H1 (cell line): ENCODE results near the gene WDR75.

Source experiments
- CHD1 ChIP-seq: IDR thresholded peaks from 2 replicates; pipeline ENCODE4 v1.6.1; 2012; ENCODE audit warnings: low read depth, low read length, improper control_type of control experiment
- EGR1 ChIP-seq: IDR thresholded peaks from 2 replicates; pipeline ENCODE4 v1.6.1; 2011; ENCODE audit warnings: low read depth, low read length, borderline replicate concordance
- GABPA ChIP-seq: IDR thresholded peaks from 2 replicates; pipeline ENCODE4 v1.6.1; 2011; ENCODE audit warnings: mild to moderate bottlenecking, low read length, moderate library complexity, borderline replicate concordance; ENCODE audit not compliant: insufficient read depth
- MAFK ChIP-seq: IDR thresholded peaks from 2 replicates; pipeline ENCODE4 v1.6.1; 2012; ENCODE audit warnings: low read depth, mild to moderate bottlenecking, improper control_type of control experiment, low read length
- POLR2A ChIP-seq, 2 experiments: IDR thresholded peaks; 1 replicate in 1 of 2; 2 replicates in 1 of 2; pipeline ENCODE4 v1.6.1; 2011; ENCODE audit warnings: low read depth in 2 of 2, low read length in 2 of 2, mild to moderate bottlenecking in 2 of 2; ENCODE audit errors: control extremely low read depth in 1 of 2
- POLR2AphosphoS5 ChIP-seq: IDR thresholded peaks from 2 replicates; pipeline ENCODE4 v1.6.1; 2011; ENCODE audit warnings: low read depth, low read length
- RNF2 ChIP-seq: fragments of 200-900, 300-1000 bp; sonication (generic); IDR thresholded peaks from 2 replicates; pipeline ENCODE4 v1.7.1; 2016; ENCODE audit warnings: borderline replicate concordance, low read depth, mild to moderate bottlenecking, antibody characterized with exemption, low read length; ENCODE audit not compliant: poor library complexity, severe bottlenecking; ENCODE audit errors: missing control alignments
- SIRT6 ChIP-seq: IDR thresholded peaks from one replicate; pipeline ENCODE4 v1.7.1; 2012; ENCODE audit warnings: low read length, inconsistent platforms
- TF ChIP-seq, protein P1 (sequence below): IDR thresholded peaks from 2 replicates; pipeline ENCODE4 v1.6.1; 2011; ENCODE audit warnings: low read depth, mild to moderate bottlenecking, low read length; ENCODE audit not compliant: insufficient read depth
- TF ChIP-seq, protein P2 (sequence below), 3 experiments: IDR thresholded peaks; 1 replicate in 2 of 3; 2 replicates in 1 of 3; pipeline versions ENCODE4 v1.5.1 to v1.6.1; 2011; ENCODE audit warnings: low read length in 3 of 3, mild to moderate bottlenecking in 3 of 3, inconsistent platforms in 2 of 3, low read depth in 1 of 3, moderate library complexity in 1 of 3; ENCODE audit not compliant: insufficient read depth in 1 of 3; ENCODE audit errors: control extremely low read depth in 1 of 3

DNA sequence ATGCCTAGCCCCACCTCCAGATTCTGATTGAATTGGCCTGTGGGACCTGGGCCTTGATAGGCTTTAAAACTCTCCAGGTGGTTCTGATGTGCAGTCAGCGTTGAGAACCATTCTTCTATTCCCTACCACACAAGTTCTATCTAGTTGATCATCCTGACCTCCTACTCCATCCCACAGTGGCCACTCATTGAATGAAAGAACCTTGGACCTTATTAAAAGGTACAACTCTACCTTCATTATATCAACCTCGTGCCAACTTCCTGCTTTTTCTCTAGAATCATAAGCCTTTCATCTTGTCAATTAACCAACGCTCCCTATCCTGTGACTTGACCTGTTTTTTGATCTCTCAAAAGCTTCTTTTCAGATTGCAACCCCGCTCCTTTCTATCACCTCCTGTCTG is 83.5 kb downstream of the WDR75 start:
- TF ChIP-seq CHD1 (no peak), POLR2AphosphoS5 (no peak), MAFK (no peak), RNF2 (no peak), SIRT6 (no peak), GABPA (no peak), EGR1 (no peak), POLR2A (IDR thresholded peaks at IDR 0.05; ENCODE audit: control extremely low read depth in 1 of 2, low read depth in 2 of 2, low read length in 2 of 2) (no peak)
- TF ChIP-seq, protein P1, sequence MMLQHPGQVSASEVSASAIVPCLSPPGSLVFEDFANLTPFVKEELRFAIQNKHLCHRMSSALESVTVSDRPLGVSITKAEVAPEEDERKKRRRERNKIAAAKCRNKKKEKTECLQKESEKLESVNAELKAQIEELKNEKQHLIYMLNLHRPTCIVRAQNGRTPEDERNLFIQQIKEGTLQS: no peak
- TF ChIP-seq, protein P2, sequence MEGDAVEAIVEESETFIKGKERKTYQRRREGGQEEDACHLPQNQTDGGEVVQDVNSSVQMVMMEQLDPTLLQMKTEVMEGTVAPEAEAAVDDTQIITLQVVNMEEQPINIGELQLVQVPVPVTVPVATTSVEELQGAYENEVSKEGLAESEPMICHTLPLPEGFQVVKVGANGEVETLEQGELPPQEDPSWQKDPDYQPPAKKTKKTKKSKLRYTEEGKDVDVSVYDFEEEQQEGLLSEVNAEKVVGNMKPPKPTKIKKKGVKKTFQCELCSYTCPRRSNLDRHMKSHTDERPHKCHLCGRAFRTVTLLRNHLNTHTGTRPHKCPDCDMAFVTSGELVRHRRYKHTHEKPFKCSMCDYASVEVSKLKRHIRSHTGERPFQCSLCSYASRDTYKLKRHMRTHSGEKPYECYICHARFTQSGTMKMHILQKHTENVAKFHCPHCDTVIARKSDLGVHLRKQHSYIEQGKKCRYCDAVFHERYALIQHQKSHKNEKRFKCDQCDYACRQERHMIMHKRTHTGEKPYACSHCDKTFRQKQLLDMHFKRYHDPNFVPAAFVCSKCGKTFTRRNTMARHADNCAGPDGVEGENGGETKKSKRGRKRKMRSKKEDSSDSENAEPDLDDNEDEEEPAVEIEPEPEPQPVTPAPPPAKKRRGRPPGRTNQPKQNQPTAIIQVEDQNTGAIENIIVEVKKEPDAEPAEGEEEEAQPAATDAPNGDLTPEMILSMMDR (IDR thresholded peaks at IDR 0.05; ENCODE audit: control extremely low read depth in 1 of 3, insufficient read depth in 1 of 3, low read depth in 1 of 3, low read length in 3 of 3): no peak
